IMR-90 (cell line): ENCODE measurements around the gene HAGHL. TPM values are rescaled to one million over a fixed set of nuclear protein-coding genes. Genes with fewer than 3 reads are reported as not detected.

Experiments
- ATAC-seq: fragments of 200-7000 bp; cut with Tn5 transposase; 2 replicates; pipeline ENCODE4 v1.9.1; 2020; ENCODE audit warnings: low read depth, mild to moderate bottlenecking, moderate library complexity
- BruUV-seq: library from RNA; stranded (reverse); fragments of 400-500 nt; replicated peaks from 2 replicates; lab custom pipeline; 2021; lab: Mats Ljungman, UMichigan
- CTCF ChIA-PET: fragments of 300-600 bp; formaldehyde crosslinking; extraction: SDS; loops from one replicate; lab custom pipeline; 2021; ENCODE audit warnings: antibody characterized with exemption; lab: Yijun Ruan, JAX
- POLR2A ChIA-PET: fragments of 300-600 bp; sonication (Branson Sonifier 250); formaldehyde crosslinking; loops from one replicate; lab custom pipeline; 2022; ENCODE audit warnings: antibody characterized with exemption; ENCODE audit not compliant: unreplicated experiment; lab: Charles Lee
- DNase-seq: peaks from one replicate; pipeline ENCODE4 v3.0.0; 2013
- H2AFZ ChIP-seq: replicated peaks from 2 replicates; pipeline ENCODE3; 2013; ENCODE audit warnings: low read length, mild to moderate bottlenecking; ENCODE audit not compliant: poor library complexity
- H2AK5ac ChIP-seq: 2 replicates; pipeline ENCODE4 v1.6.1; 2013; ENCODE audit warnings: low read depth, low read length, inconsistent platforms
- H2AK9ac ChIP-seq: replicated peaks from 2 replicates; pipeline ENCODE3; 2013; ENCODE audit warnings: mild to moderate bottlenecking, low read depth, low read length, moderate library complexity; ENCODE audit not compliant: poor library complexity
- H2BK120ac ChIP-seq: 2 replicates; pipeline ENCODE4 v1.6.1; 2013; ENCODE audit warnings: low read depth, low read length, inconsistent platforms
- H2BK15ac ChIP-seq: 3 replicates; pipeline ENCODE4 v1.6.1; 2013; ENCODE audit warnings: low read depth, low read length, inconsistent platforms
- H2BK20ac ChIP-seq: 2 replicates; pipeline ENCODE4 v1.6.1; 2013; ENCODE audit warnings: low read depth, mild to moderate bottlenecking, inconsistent platforms, low read length, moderate library complexity
- H2BK5ac ChIP-seq: 2 replicates; pipeline ENCODE4 v1.6.1; 2013; ENCODE audit warnings: mild to moderate bottlenecking, low read depth, low read length, inconsistent platforms; ENCODE audit not compliant: poor library complexity, severe bottlenecking
- H3K14ac ChIP-seq: replicated peaks from 2 replicates; pipeline ENCODE4 v1.6.1; 2013; ENCODE audit warnings: low read depth, low read length, inconsistent platforms
- H3K18ac ChIP-seq: 2 replicates; pipeline ENCODE4 v1.6.1; 2013; ENCODE audit warnings: low read depth, low read length, control low read depth
- H3K23ac ChIP-seq: 2 replicates; pipeline ENCODE4 v1.6.1; 2013; ENCODE audit warnings: low read depth, low read length, inconsistent platforms
- H3K27ac ChIP-seq: 2 replicates; pipeline ENCODE4 v1.5.1; 2013; ENCODE audit warnings: mild to moderate bottlenecking, control low read depth, low read length; ENCODE audit not compliant: insufficient read depth
- H3K27me3 ChIP-seq: 2 replicates; pipeline ENCODE4 v1.6.1; 2013; ENCODE audit warnings: low read length; ENCODE audit not compliant: control insufficient read depth, insufficient read depth
- H3K36me3 ChIP-seq: 2 replicates; pipeline ENCODE4 v1.6.1; 2013; ENCODE audit warnings: low read length, mixed read lengths; ENCODE audit not compliant: control insufficient read depth, insufficient read depth
- H3K4ac ChIP-seq: 2 replicates; pipeline ENCODE4 v1.6.1; 2013; ENCODE audit warnings: low read depth, low read length, inconsistent platforms
- H3K4me1 ChIP-seq: 2 replicates; pipeline ENCODE4 v1.6.1; 2013; ENCODE audit warnings: low read length, mixed read lengths; ENCODE audit not compliant: control insufficient read depth, insufficient read depth
- H3K4me2 ChIP-seq: 2 replicates; pipeline ENCODE4 v1.6.1; 2013; ENCODE audit warnings: low read depth, mild to moderate bottlenecking, control low read depth, low read length, moderate library complexity
- H3K4me3 ChIP-seq: 2 replicates; pipeline ENCODE4 v1.5.1; 2013; ENCODE audit warnings: low read depth, mild to moderate bottlenecking, control low read depth, low read length, moderate library complexity; ENCODE audit not compliant: insufficient read depth
- H3K56ac ChIP-seq: 2 replicates; pipeline ENCODE4 v1.6.1; 2013; ENCODE audit warnings: low read length, inconsistent platforms; ENCODE audit not compliant: insufficient read depth; ENCODE audit errors: extremely low read depth
- H3K79me1 ChIP-seq, 2 experiments: 2 replicates each; pipeline ENCODE4 v1.6.1; 2013; ENCODE audit warnings: low read length in 2 of 2, inconsistent platforms in 1 of 2, low read depth in 1 of 2
- H3K9ac ChIP-seq: 2 replicates; pipeline ENCODE4 v1.6.1; 2013; ENCODE audit warnings: low read depth, low read length, control low read depth
- H3K9me1 ChIP-seq: 2 replicates; pipeline ENCODE4 v1.6.1; 2013; ENCODE audit warnings: low read length, inconsistent platforms; ENCODE audit not compliant: insufficient read depth
- H3K9me3 ChIP-seq: 2 replicates; pipeline ENCODE4 v1.6.1; 2013; ENCODE audit warnings: low read length; ENCODE audit not compliant: control insufficient read depth, insufficient read depth
- H4K20me1 ChIP-seq: 2 replicates; pipeline ENCODE4 v1.6.1; 2013; ENCODE audit warnings: low read length, inconsistent platforms; ENCODE audit not compliant: insufficient read depth
- H4K5ac ChIP-seq: 2 replicates; pipeline ENCODE4 v1.6.1; 2013; ENCODE audit warnings: mild to moderate bottlenecking, low read depth, low read length, control low read depth
- H4K8ac ChIP-seq, 2 experiments: 2 replicates each; pipeline ENCODE4 v1.6.1; 2013; ENCODE audit warnings: low read depth in 2 of 2, low read length in 2 of 2, control low read depth in 1 of 2, inconsistent platforms in 1 of 2
- H4K91ac ChIP-seq: 2 replicates; pipeline ENCODE4 v1.6.1; 2013; ENCODE audit warnings: low read depth, low read length, inconsistent platforms; ENCODE audit not compliant: insufficient read depth
- BHLHE40 ChIP-seq: fragments of 150-350 bp; IDR thresholded peaks from 2 replicates; pipeline ENCODE4 v1.6.1; 2016; ENCODE audit warnings: mild to moderate bottlenecking, low read depth, low read length
- CEBPB ChIP-seq: IDR thresholded peaks from 2 replicates; pipeline ENCODE4 v1.6.1; 2012; ENCODE audit warnings: low read depth, low read length, improper control_type of control experiment
- CHD1 ChIP-seq: IDR thresholded peaks from 2 replicates; pipeline ENCODE4 v1.6.1; 2012; ENCODE audit warnings: low read depth, low read length, improper control_type of control experiment
- CTCF ChIP-seq: conservative IDR thresholded peaks from 2 replicates; pipeline ENCODE4 v1.5.1; 2012; ENCODE audit warnings: mild to moderate bottlenecking, low read depth, low read length, improper control_type of control experiment
- FOS ChIP-seq: fragments of 150-350 bp; IDR thresholded peaks from 2 replicates; pipeline ENCODE4 v1.6.1; 2016; ENCODE audit warnings: low read depth, low read length
- MAFK ChIP-seq: IDR thresholded peaks from 2 replicates; pipeline ENCODE4 v1.6.1; 2012; ENCODE audit warnings: low read depth, low read length, improper control_type of control experiment
- MAZ ChIP-seq: IDR thresholded peaks from 2 replicates; pipeline ENCODE4 v1.6.1; 2012; ENCODE audit warnings: low read depth, mild to moderate bottlenecking, low read length, improper control_type of control experiment, moderate library complexity, borderline replicate concordance
- MXI1 ChIP-seq: IDR thresholded peaks from 2 replicates; pipeline ENCODE4 v1.6.1; 2012; ENCODE audit warnings: low read depth, mild to moderate bottlenecking, low read length, moderate library complexity, borderline replicate concordance
- NFE2L2 ChIP-seq: fragments of 150-350 bp; IDR thresholded peaks from 2 replicates; pipeline ENCODE4 v1.6.1; 2016; ENCODE audit warnings: low read depth, mild to moderate bottlenecking, low read length
- POLR2A ChIP-seq: IDR thresholded peaks from 2 replicates; pipeline ENCODE4 v1.6.1; 2012; ENCODE audit warnings: mild to moderate bottlenecking, low read depth, low read length
- RAD21 ChIP-seq: IDR thresholded peaks from 2 replicates; pipeline ENCODE4 v1.6.1; 2012; ENCODE audit warnings: low read length, improper control_type of control experiment
- RCOR1 ChIP-seq: IDR thresholded peaks from 2 replicates; pipeline ENCODE4 v1.6.1; 2012; ENCODE audit warnings: mild to moderate bottlenecking, low read length, improper control_type of control experiment; ENCODE audit not compliant: insufficient replicate concordance
- RFX5 ChIP-seq: IDR thresholded peaks from 2 replicates; pipeline ENCODE4 v1.8.0; 2012; ENCODE audit warnings: low read depth, mild to moderate bottlenecking, low read length, moderate library complexity
- SMC3 ChIP-seq: fragments of 150-350 bp; IDR thresholded peaks from 2 replicates; pipeline ENCODE4 v1.6.1; 2016; ENCODE audit warnings: low read depth, mild to moderate bottlenecking, antibody characterized with exemption, low read length, moderate library complexity
- WGBS, 2 experiments: methylation state at CpG; one replicate each; pipeline versions ENCODE4 v1.1.5 to v1.1.7; 2013; ENCODE audit warnings: missing lambda C conversion rate in 2 of 2; ENCODE audit not compliant: insufficient read length in 1 of 2; ENCODE audit errors: extremely low coverage in 2 of 2; 5-methylcytosine and 5-hydroxymethylcytosine counted together
- dilution Hi-C: fragments of 300-500 bp; cut with HindIII; formaldehyde crosslinking; loops from one replicate; pipeline ENCODE4 v1.14.3; 2018; ENCODE audit warnings: low sequenced_read_pairs; ENCODE audit not compliant: unreplicated experiment
- in situ Hi-C: fragments of 300-500 bp; cut with MboI; formaldehyde crosslinking; loops from 3 replicates; pipeline ENCODE4 v1.14.3; 2019; ENCODE audit warnings: low sequenced_read_pairs, inconsistent platforms, mixed read lengths
- intact Hi-C: fragments of 100-400 bp; cut with micrococcal nuclease; formaldehyde crosslinking; loops from 2 replicates; pipeline ENCODE4 v1.10.0; 2022
- polyA plus RNA-seq, 3 experiments: library from polyadenylated mRNA; depleted of rRNA; stranded (reverse); fragments of >200 nt; gene quantifications; 2 replicates each; pipeline ENCODE4 v1.2.3, GENCODE V29; 2012; ENCODE audit warnings: low replicate concordance in 1 of 3
- total RNA-seq: library from RNA; depleted of rRNA; stranded (reverse); fragments of >200 nt; gene quantifications from 2 replicates; pipeline ENCODE4 v1.2.3, GENCODE V29; 2012
- TF ChIP-seq, protein P1 (sequence below): fragments of 150-350 bp; IDR thresholded peaks from 2 replicates; pipeline ENCODE4 v1.6.1; 2017; ENCODE audit warnings: mild to moderate bottlenecking, antibody characterized with exemption, low read length, low read depth
- TF ChIP-seq, protein P2 (sequence below): fragments of 150-350 bp; IDR thresholded peaks from 2 replicates; pipeline ENCODE4 v1.6.1; 2016; ENCODE audit warnings: low read depth, mild to moderate bottlenecking, low read length, moderate library complexity, borderline replicate concordance

Gene HAGHL
- total and polyA plus RNA-seq, 2 of the 4 experiments (the other 2 are of a cell fraction): 3.0 to 12.5 TPM

GRCh38 chr16:694863-695354, 32.0 kb upstream of the HAGHL start:
- H2BK120ac ChIP-seq: no peak overlapping the region
- no peaks in the 10 kb centered on the region for H3K36me3 ChIP-seq
- in situ Hi-C loops: no loop called here
- H4K91ac ChIP-seq: no peak overlapping the region
- no peak overlapping the region for H3K14ac ChIP-seq
- H2AFZ ChIP-seq: no peak overlapping the region
- H3K4ac ChIP-seq: no peak overlapping the region
- no peak overlapping the region for H4K5ac ChIP-seq
- no TSS peak for BruUV-seq
- no peak overlapping the region for H3K9ac ChIP-seq
- no peak overlapping the region for H2AK5ac ChIP-seq
- TF ChIP-seq BHLHE40 (no peak), NFE2L2 (no peak), RCOR1 (no peak), CEBPB (no peak), CHD1 (no peak), POLR2A (no peak), RFX5 (no peak), SMC3 (no peak), MAFK (no peak), RAD21 (no peak), MXI1 (no peak), FOS (no peak), CTCF (no peak), MAZ (no peak)
- TF ChIP-seq, protein P1, sequence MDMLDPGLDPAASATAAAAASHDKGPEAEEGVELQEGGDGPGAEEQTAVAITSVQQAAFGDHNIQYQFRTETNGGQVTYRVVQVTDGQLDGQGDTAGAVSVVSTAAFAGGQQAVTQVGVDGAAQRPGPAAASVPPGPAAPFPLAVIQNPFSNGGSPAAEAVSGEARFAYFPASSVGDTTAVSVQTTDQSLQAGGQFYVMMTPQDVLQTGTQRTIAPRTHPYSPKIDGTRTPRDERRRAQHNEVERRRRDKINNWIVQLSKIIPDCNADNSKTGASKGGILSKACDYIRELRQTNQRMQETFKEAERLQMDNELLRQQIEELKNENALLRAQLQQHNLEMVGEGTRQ: no peak
- TF ChIP-seq, protein P2, sequence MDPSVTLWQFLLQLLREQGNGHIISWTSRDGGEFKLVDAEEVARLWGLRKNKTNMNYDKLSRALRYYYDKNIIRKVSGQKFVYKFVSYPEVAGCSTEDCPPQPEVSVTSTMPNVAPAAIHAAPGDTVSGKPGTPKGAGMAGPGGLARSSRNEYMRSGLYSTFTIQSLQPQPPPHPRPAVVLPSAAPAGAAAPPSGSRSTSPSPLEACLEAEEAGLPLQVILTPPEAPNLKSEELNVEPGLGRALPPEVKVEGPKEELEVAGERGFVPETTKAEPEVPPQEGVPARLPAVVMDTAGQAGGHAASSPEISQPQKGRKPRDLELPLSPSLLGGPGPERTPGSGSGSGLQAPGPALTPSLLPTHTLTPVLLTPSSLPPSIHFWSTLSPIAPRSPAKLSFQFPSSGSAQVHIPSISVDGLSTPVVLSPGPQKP: no peak
- ATAC-seq (no peak), DNase-seq (no peak)
- no peak overlapping the region for H3K4me3 ChIP-seq
- H2AK9ac ChIP-seq: no peak overlapping the region
- dilution Hi-C loops: no loop called here
- no CpG with 5 or more reads among the region's 37 CpGs for WGBS, 2 experiments
- H3K18ac ChIP-seq: no peak overlapping the region
- peaks cover 0 to under 1% of the 10 kb centered on the region in 2 experiments; a peak in 2 of 4 replicates for H3K79me1 ChIP-seq
- no peaks in the 10 kb centered on the region; the same call in 1 of the 2 replicates for H3K9me3 ChIP-seq
- no peak overlapping the region for H3K23ac ChIP-seq
- H3K4me1 ChIP-seq: peaks cover 3% of the 10 kb centered on the region; the same call in 1 of the 2 replicates
- CTCF ChIA-PET: no interaction called here
- no peak overlapping the region for H2BK15ac ChIP-seq
- H3K56ac ChIP-seq: no peak overlapping the region
- intact Hi-C loops: no loop called here
- H3K27me3 ChIP-seq: peaks cover 56% of the 10 kb centered on the region
- no peak overlapping the region for H2BK20ac ChIP-seq
- H3K4me2 ChIP-seq: no peak overlapping the region
- POLR2A ChIA-PET: no interaction called here
- no peak overlapping the region for H4K8ac ChIP-seq
- peaks cover 4% of the 10 kb centered on the region; the same call in 1 of the 2 replicates for H3K9me1 ChIP-seq
- no peak overlapping the region for H3K27ac ChIP-seq
- peaks cover 4% of the 10 kb centered on the region; the same call in 1 of the 2 replicates for H4K20me1 ChIP-seq
- no peak overlapping the region for H2BK5ac ChIP-seq
